GM19372 (cell line): ENCODE results near the gene CNTNAP5.

Source experiments
- ATAC-seq: cut with Tn5 transposase; IDR thresholded peaks from one replicate; pipeline ENCODE4 v1.9.1; 2021; ENCODE audit warnings: mild to moderate bottlenecking, low read depth, moderate library complexity; ENCODE audit not compliant: unreplicated experiment

Gene CNTNAP5

DNA sequence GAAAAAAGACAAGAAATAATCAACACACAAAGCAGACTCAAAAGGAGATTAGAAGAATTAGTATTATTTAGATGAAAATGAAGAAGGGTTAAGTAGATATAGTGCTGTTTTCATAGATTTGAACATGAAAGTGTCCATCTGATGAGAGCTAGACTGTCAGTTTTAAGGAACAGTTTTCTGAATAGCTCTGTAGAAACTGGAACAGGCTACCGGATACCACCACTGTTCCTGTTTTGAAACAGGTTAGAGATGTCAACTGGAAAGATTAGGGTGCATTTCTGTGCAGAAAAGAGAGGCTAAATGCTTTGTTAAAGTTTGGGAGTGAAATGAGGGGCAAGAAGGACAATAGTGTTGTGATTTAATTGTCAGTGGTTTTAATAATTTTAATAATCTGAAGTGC, 908.8 kb downstream of the CNTNAP5 start:
- no peak for ATAC-seq

- no peak for ATAC-seq
These were observed 928.8 kb downstream of the CNTNAP5 start for GRCh38 chr2:124953921-124954320.

GRCh38 chr2:124959581-124959980, 934.5 kb downstream of the CNTNAP5 start:
- ATAC-seq = no peak

DNA sequence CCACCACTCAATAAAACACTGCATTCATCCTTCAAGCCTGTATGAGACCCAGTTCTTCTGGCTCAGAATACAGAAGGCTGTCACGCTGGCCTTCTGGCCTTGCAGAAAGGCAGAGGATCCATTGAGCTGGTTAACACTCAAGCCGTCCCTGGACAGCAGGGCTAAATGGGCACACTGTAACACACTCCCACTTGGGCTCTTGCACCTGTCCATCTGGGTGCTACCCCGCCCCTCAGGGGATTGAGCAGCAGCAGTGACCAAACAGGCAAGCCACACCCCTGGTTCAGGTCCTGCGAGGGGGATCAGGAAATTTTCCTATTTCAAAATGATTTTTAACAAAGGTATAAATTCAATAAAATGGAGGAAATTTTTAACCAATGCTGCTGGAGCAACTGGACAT, 936.0 kb downstream of the CNTNAP5 start:
- ATAC-seq = no peak
